HepG2 (cell line): ENCODE results near the gene RTEL1. TPM values are rescaled to one million over a fixed set of nuclear protein-coding genes. Genes with fewer than 3 reads are reported as not detected.
A peak's percentile ranks its signal among the peaks of the same experiment; 100 is the strongest.

Experiments
- ATF6 ChIP-seq: sonication (generic); formaldehyde crosslinking; conservative IDR thresholded peaks from 2 replicates; pipeline ENCODE4 v1.4.0; 2020; ENCODE audit warnings: missing genetic modification reagents
- BCL6 ChIP-seq: IDR thresholded peaks from 2 replicates; pipeline ENCODE4 v1.6.1; 2016; ENCODE audit warnings: missing genetic modification reagents, missing compliant biosample characterization
- DMAP1 ChIP-seq: IDR thresholded peaks from 2 replicates; pipeline ENCODE4 v1.6.1; 2016
- DZIP1 ChIP-seq: sonication (generic); formaldehyde crosslinking; IDR thresholded peaks from 2 replicates; pipeline ENCODE4 v1.5.0; 2020; ENCODE audit warnings: mild to moderate bottlenecking, missing genetic modification reagents
- MIER2 ChIP-seq: IDR thresholded peaks from 2 replicates; pipeline ENCODE4 v1.6.1; 2016; ENCODE audit warnings: missing biosample characterization, missing genetic modification reagents
- PTBP1 ChIP-seq: fragments of 200-400 bp; formaldehyde crosslinking; IDR thresholded peaks from 2 replicates; pipeline ENCODE4 v1.6.1; 2018; ENCODE audit warnings: low read length, low read depth; ENCODE audit not compliant: poor library complexity, severe bottlenecking
- TAF1 ChIP-seq: sonication (generic); formaldehyde crosslinking; IDR thresholded peaks from 2 replicates; pipeline ENCODE4 v1.4.0; 2020; ENCODE audit warnings: missing genetic modification reagents
- TEAD3 ChIP-seq: optimal IDR thresholded peaks from 2 replicates; pipeline ENCODE3; 2016; ENCODE audit warnings: borderline replicate concordance
- THAP11 ChIP-seq: IDR thresholded peaks from 2 replicates; pipeline ENCODE4 v1.6.1; 2016; ENCODE audit warnings: missing biosample characterization, missing genetic modification reagents
- XRCC5 ChIP-seq: fragments of 200-400 bp; formaldehyde crosslinking; optimal IDR thresholded peaks from 2 replicates; pipeline ENCODE3; 2017; ENCODE audit warnings: mild to moderate bottlenecking, low read length
- ZBTB49 ChIP-seq: sonication (generic); formaldehyde crosslinking; IDR thresholded peaks from 2 replicates; pipeline ENCODE4 v1.4.0; 2020; ENCODE audit warnings: missing genetic modification reagents, borderline replicate concordance
- ZNF136 ChIP-seq: sonication (generic); formaldehyde crosslinking; IDR thresholded peaks from 2 replicates; pipeline ENCODE4 v1.8.1; 2022; ENCODE audit warnings: low read depth, mild to moderate bottlenecking, moderate library complexity, missing genetic modification reagents
- ZNF235 ChIP-seq: sonication (generic); formaldehyde crosslinking; IDR thresholded peaks from 2 replicates; pipeline ENCODE4 v1.8.1; 2023; ENCODE audit warnings: mild to moderate bottlenecking, missing genetic modification reagents, borderline replicate concordance
- ZNF282 ChIP-seq: fragments of 450-650 bp; IDR thresholded peaks from 2 replicates; pipeline ENCODE4 v1.6.1; 2018; ENCODE audit not compliant: partially characterized antibody
- ZNF317 ChIP-seq: sonication (generic); formaldehyde crosslinking; IDR thresholded peaks from 2 replicates; pipeline ENCODE4 v1.5.0; 2020; ENCODE audit warnings: mild to moderate bottlenecking, missing genetic modification reagents
- ZNF331 ChIP-seq: sonication (generic); formaldehyde crosslinking; IDR thresholded peaks from 2 replicates; pipeline ENCODE4 v1.4.0; 2020; ENCODE audit warnings: missing genetic modification reagents
- ZNF564 ChIP-seq: sonication (generic); formaldehyde crosslinking; IDR thresholded peaks from 2 replicates; pipeline ENCODE4 v1.8.1; 2023; ENCODE audit warnings: mild to moderate bottlenecking, missing genetic modification reagents
- ZNF569 ChIP-seq: sonication (generic); formaldehyde crosslinking; IDR thresholded peaks from 2 replicates; pipeline ENCODE4 v1.5.0; 2020; ENCODE audit warnings: mild to moderate bottlenecking, missing genetic modification reagents, moderate library complexity, borderline replicate concordance
- ZNF629 ChIP-seq: sonication (generic); formaldehyde crosslinking; conservative IDR thresholded peaks from 2 replicates; pipeline ENCODE4 v1.5.0; 2020; ENCODE audit warnings: missing genetic modification reagents
- ZNF841 ChIP-seq: sonication (generic); formaldehyde crosslinking; IDR thresholded peaks from 2 replicates; pipeline ENCODE4 v1.8.1; 2023; ENCODE audit warnings: missing genetic modification reagents, borderline replicate concordance
- polyA plus RNA-seq, 8 experiments: library from polyadenylated mRNA; depleted of rRNA in 3 of 8; stranded (reverse) in 7 of 8; unstranded in 1 of 8; fragments of >200 nt; fragmentation: Illumina TruSeq in 4 of 8; extraction: Trizol in 4 of 8; gene quantifications; 2 replicates each; pipeline versions ENCODE4 v1.2.1 to v1.2.3, GENCODE V29; 2011 to 2016; ENCODE audit warnings: low read depth in 4 of 8, missing spikeins in 1 of 8, mixed read lengths in 1 of 8; ENCODE audit not compliant: insufficient read depth in 1 of 8
- total RNA-seq, 5 experiments: library from RNA; depleted of rRNA; stranded (reverse); fragments of >200 nt; fragmentation: Illumina TruSeq; extraction: Trizol; gene quantifications; 2 replicates each; pipeline ENCODE4 v1.2.3, GENCODE V29; 2016; ENCODE audit warnings: low read depth in 1 of 5
- TF ChIP-seq, protein P1 (sequence below): sonication (generic); formaldehyde crosslinking; IDR thresholded peaks from 2 replicates; pipeline ENCODE4 v1.5.1; 2020; ENCODE audit warnings: missing genetic modification reagents, mild to moderate bottlenecking, borderline replicate concordance

Gene RTEL1
- total and polyA plus RNA-seq, 2 of the 13 experiments (the other 11 are each of a cell fraction or from before 2014, with no cell fraction given) = 21.8 to 36.4 TPM

- TF ChIP-seq ATF6 (no peak), ZNF317 (CRISPR knock-in tag) (peak; percentile 56), ZBTB49 (CRISPR knock-in tag) (no peak; the same call in 1 of the 2 replicates), THAP11 (CRISPR knock-in tag) (peak; percentile 75; the same call in 1 of the 2 replicates), ZNF331 (CRISPR knock-in tag) (peak; percentile 79; the same call in 1 of the 2 replicates), TAF1 (CRISPR knock-in tag) (peak; percentile 94), DMAP1 (CRISPR knock-in tag) (peak; percentile 77; the same call in 1 of the 2 replicates), ZNF841 (CRISPR knock-in tag) (0 out of 2 replicates have a peak, but pooled peaks have one; percentile 79), ZNF235 (CRISPR knock-in tag) (no peak), TEAD3 (CRISPR knock-in tag) (peak; percentile 86), ZNF629 (peak; percentile 36; the same call in 1 of the 2 replicates), ZNF282 (peak; percentile 98), DZIP1 (CRISPR knock-in tag) (no peak), XRCC5 (peak; percentile 33), MIER2 (CRISPR knock-in tag) (no peak), ZNF569 (CRISPR knock-in tag) (no peak), PTBP1 (no peak), BCL6 (CRISPR knock-in tag) (peak; percentile 72; the same call in 1 of the 2 replicates), ZNF564 (CRISPR knock-in tag) (peak; percentile 87), ZNF136 (CRISPR knock-in tag) (peak; percentile 45; the same call in 1 of the 2 replicates)
- TF ChIP-seq, protein P1, sequence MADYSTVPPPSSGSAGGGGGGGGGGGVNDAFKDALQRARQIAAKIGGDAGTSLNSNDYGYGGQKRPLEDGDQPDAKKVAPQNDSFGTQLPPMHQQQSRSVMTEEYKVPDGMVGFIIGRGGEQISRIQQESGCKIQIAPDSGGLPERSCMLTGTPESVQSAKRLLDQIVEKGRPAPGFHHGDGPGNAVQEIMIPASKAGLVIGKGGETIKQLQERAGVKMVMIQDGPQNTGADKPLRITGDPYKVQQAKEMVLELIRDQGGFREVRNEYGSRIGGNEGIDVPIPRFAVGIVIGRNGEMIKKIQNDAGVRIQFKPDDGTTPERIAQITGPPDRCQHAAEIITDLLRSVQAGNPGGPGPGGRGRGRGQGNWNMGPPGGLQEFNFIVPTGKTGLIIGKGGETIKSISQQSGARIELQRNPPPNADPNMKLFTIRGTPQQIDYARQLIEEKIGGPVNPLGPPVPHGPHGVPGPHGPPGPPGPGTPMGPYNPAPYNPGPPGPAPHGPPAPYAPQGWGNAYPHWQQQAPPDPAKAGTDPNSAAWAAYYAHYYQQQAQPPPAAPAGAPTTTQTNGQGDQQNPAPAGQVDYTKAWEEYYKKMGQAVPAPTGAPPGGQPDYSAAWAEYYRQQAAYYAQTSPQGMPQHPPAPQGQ (CRISPR knock-in tag) = 0 out of 2 replicates have a peak, but pooled peaks have one; percentile 67
Measured at GRCh38 chr20:63737945-63738686, 80.0 kb downstream of the RTEL1 start (continued).
